Body of pancreas (tissue), 4 donors: ENCODE data around the gene UBE2L6. TPM values are rescaled to one million over a fixed set of nuclear protein-coding genes. Genes with fewer than 3 reads are reported as not detected.

Experiments
- ATAC-seq: fragments of 150-250 bp; one replicate; pipeline ENCODE4 v1.9.1; 2016
- DNase-seq, 4 donors: peaks; one replicate each; pipeline ENCODE4 v3.0.0-alpha.2; 2019
- H3K27ac ChIP-seq, 4 donors: fragments of 200-600 bp; sonication (generic); 1 replicate in 3 of 4; 2 replicates in 1 of 4; pipeline versions ENCODE4 v1.5.1 to v1.6.1; 2016 to 2019; ENCODE audit warnings: mild to moderate bottlenecking in 1 of 4, mixed read lengths in 1 of 4, moderate library complexity in 1 of 4
- H3K27me3 ChIP-seq, 2 donors: fragments of 200-600 bp; sonication (generic); one replicate each; pipeline ENCODE4 v1.6.0; 2016; ENCODE audit warnings: mild to moderate bottlenecking in 1 of 2
- H3K36me3 ChIP-seq, 2 donors: fragments of 200-600 bp; sonication (generic); replicated peaks in 1 of 2; 2 replicates each; pipeline ENCODE4 v1.5.1; 2016; ENCODE audit warnings: low read depth in 2 of 2; ENCODE audit not compliant: insufficient read depth in 1 of 2
- H3K4me1 ChIP-seq: fragments of 200-600 bp; sonication (generic); one replicate; pipeline ENCODE4 v1.6.0; 2016
- H3K4me3 ChIP-seq, 2 donors: fragments of 200-600 bp; sonication (generic); 1 replicate in 1 of 2; 2 replicates in 1 of 2; pipeline ENCODE4 v1.5.1; 2016 to 2019
- H3K9me3 ChIP-seq, 3 donors: fragments of 200-600 bp; sonication (generic); 1 replicate in 2 of 3; 2 replicates in 1 of 3; pipeline ENCODE4 v1.5.1; 2016
- POLR2A ChIP-seq, 3 donors: fragments of 450-650 bp; IDR thresholded peaks; one replicate each; pipeline ENCODE4 v1.6.1; 2016; ENCODE audit warnings: antibody characterized with exemption in 3 of 3, mild to moderate bottlenecking in 2 of 3
- WGBS, 2 donors: methylation state at CpG; one replicate each; pipeline ENCODE4 v1.1.5; 2017; 5-methylcytosine and 5-hydroxymethylcytosine counted together
- intact Hi-C: fragments of 100-400 bp; cut with DNase I; formaldehyde crosslinking; loops from one replicate; pipeline ENCODE4 v1.15.1; 2023
- total RNA-seq, 2 donors: library from RNA; depleted of rRNA; stranded (reverse); fragments of >200 nt; gene quantifications; one replicate each; pipeline ENCODE4 v1.1.0, GENCODE V29; 2016
- TF ChIP-seq, protein P1 (sequence below), 7 experiments: fragments of 450-650 bp in 4 of 7; fragments of 200-600 bp in 3 of 7; sonication (generic) in 3 of 7; IDR thresholded peaks; one replicate each; pipeline ENCODE4 v1.5.1; 2016 to 2019; ENCODE audit warnings: antibody characterized with exemption in 7 of 7

The UBE2L6 gene
- 10 to 100 TPM in 1 of 2 donors, 1 to 10 TPM in 1; 7.9 to 17.4 TPM for total RNA-seq

GRCh38 chr11:57567515-57568329 is at the start of gene UBE2L6:
Gene UBE2L6 (minus strand): TSS chr11:57567672. CDS start chr11:57567611, 61 bp downstream.
- Histone ChIP-seq H3K27ac (peak within 1 kb of the TSS; percentile 45 to 81 (median 69)), H3K27me3 (no peaks in the 10 kb centered on the region), H3K4me3 (peak within 1 kb of the TSS; percentile 81 to 92), H3K36me3 (no peaks in the 10 kb centered on the region), H3K4me1 (peaks cover 19% of the 10 kb centered on the region), H3K9me3 (no peaks in the 10 kb centered on the region)
- 0 to 1% methylated on average over 30 to 70 of the region's 92 CpGs for WGBS, 2 donors
- TF ChIP-seq, protein P1, sequence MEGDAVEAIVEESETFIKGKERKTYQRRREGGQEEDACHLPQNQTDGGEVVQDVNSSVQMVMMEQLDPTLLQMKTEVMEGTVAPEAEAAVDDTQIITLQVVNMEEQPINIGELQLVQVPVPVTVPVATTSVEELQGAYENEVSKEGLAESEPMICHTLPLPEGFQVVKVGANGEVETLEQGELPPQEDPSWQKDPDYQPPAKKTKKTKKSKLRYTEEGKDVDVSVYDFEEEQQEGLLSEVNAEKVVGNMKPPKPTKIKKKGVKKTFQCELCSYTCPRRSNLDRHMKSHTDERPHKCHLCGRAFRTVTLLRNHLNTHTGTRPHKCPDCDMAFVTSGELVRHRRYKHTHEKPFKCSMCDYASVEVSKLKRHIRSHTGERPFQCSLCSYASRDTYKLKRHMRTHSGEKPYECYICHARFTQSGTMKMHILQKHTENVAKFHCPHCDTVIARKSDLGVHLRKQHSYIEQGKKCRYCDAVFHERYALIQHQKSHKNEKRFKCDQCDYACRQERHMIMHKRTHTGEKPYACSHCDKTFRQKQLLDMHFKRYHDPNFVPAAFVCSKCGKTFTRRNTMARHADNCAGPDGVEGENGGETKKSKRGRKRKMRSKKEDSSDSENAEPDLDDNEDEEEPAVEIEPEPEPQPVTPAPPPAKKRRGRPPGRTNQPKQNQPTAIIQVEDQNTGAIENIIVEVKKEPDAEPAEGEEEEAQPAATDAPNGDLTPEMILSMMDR (IDR thresholded peaks at IDR 0.05) = peak in 4 of 7 experiments; percentile 2 to 87 (median 80)
- peak; percentile 5 to 28 (median 22) for TF ChIP-seq POLR2A (IDR thresholded peaks at IDR 0.05)
- peak; percentile 79 for ATAC-seq
- peak; percentile 39 to 84 (median 77) for DNase-seq
- intact Hi-C loops = no loop called here

- intact Hi-C loops = no loop called here
- WGBS, 2 donors = 49 to 50% methylated on average over 3 of the region's 3 CpGs
- no peaks in the 10 kb centered on the region for H3K27me3 ChIP-seq
- no peak overlapping the region for H3K27ac ChIP-seq
- no peaks in the 10 kb centered on the region for H3K9me3 ChIP-seq
- TF ChIP-seq, protein P1 (IDR thresholded peaks at IDR 0.05) = no peak
- TF ChIP-seq POLR2A (IDR thresholded peaks at IDR 0.05) = no peak
- ATAC-seq = no peak
- H3K4me3 ChIP-seq = no peak overlapping the region
- no peak for DNase-seq
- H3K36me3 ChIP-seq = peaks cover 0 to 2% of the 10 kb centered on the region in 2 donors
- no peaks in the 10 kb centered on the region for H3K4me1 ChIP-seq
Measured at GRCh38 chr11:57616595-57616994, 49.1 kb upstream of the UBE2L6 start.

GRCh38 chr11:57615308-57615707 is 47.8 kb upstream of the UBE2L6 start:
- WGBS, 2 donors = 61 to 80% methylated on average over 1 of the region's 1 CpG
- Histone ChIP-seq H3K4me1 (no peaks in the 10 kb centered on the region), H3K9me3 (no peaks in the 10 kb centered on the region), H3K27ac (no peak overlapping the region), H3K36me3 (peaks cover 0 to 2% of the 10 kb centered on the region in 2 donors), H3K4me3 (no peak overlapping the region), H3K27me3 (no peaks in the 10 kb centered on the region)
- DNase-seq = no peak
- ATAC-seq = no peak
- TF ChIP-seq POLR2A (IDR thresholded peaks at IDR 0.05) = no peak
- TF ChIP-seq, protein P1 (IDR thresholded peaks at IDR 0.05) = no peak
- intact Hi-C loops = no loop called here

DNA sequence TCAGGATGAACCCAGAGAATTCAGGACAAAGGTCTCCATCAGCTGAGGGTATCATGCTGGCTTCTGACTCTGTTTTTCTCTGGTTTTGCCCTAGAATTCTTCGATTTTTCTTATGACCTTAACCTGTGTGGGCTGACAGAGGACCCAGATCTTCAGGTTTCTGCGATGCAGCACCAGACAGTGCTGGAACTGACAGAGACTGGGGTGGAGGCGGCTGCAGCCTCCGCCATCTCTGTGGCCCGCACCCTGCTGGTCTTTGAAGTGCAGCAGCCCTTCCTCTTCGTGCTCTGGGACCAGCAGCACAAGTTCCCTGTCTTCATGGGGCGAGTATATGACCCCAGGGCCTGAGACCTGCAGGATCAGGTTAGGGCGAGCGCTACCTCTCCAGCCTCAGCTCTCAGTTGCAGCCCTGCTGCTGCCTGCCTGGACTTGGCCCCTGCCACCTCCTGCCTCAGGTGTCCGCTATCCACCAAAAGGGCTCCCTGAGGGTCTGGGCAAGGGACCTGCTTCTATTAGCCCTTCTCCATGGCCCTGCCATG is 46.8 kb upstream of the UBE2L6 start:
- no peak for DNase-seq

More for the DNA sequence above, 46.8 kb upstream of the UBE2L6 start:
- no peaks in the 10 kb centered on the region for H3K9me3 ChIP-seq
- TF ChIP-seq POLR2A (IDR thresholded peaks at IDR 0.05) = no peak
- TF ChIP-seq, protein P1 (IDR thresholded peaks at IDR 0.05) = no peak
- 64 to 74% methylated on average over 9 to 10 of the region's 10 CpGs for WGBS, 2 donors
- no peak overlapping the region for H3K27ac ChIP-seq
- ATAC-seq = no peak
- H3K4me1 ChIP-seq = no peaks in the 10 kb centered on the region
- no peak overlapping the region for H3K4me3 ChIP-seq
- H3K27me3 ChIP-seq = no peaks in the 10 kb centered on the region
- H3K36me3 ChIP-seq = peaks cover 0 to 2% of the 10 kb centered on the region in 2 donors
- intact Hi-C loops = no loop called here
